Left lung (tissue), 10 donors: Measurements from ENCODE around the gene FOSB. TPM values are rescaled to one million over a fixed set of nuclear protein-coding genes. Genes with fewer than 3 reads are reported as not detected.
A peak's percentile ranks its signal among the peaks of the same experiment; 100 is the strongest.
"Not testable (repeated sequence)": the region's sequence is repeated elsewhere in the genome, so short reads cannot be mapped to it uniquely, and the experiment has no call there.

ENCODE experiments used
- ATAC-seq: fragments of 200-7000 bp; cut with Tn5 transposase; one replicate; pipeline ENCODE4 v1.9.1; 2020; ENCODE audit warnings: moderate library complexity
- DNase-seq, 4 donors: peaks; one replicate each; pipeline ENCODE4 v3.0.0-alpha.2; 2013 to 2020
- H3K27ac ChIP-seq, 2 donors: fragments of 200-600 bp; sonication (generic) in 1 of 2; one replicate each; pipeline versions ENCODE4 v1.5.0 to v1.8.0; 2020 to 2021
- H3K27me3 ChIP-seq, 2 donors: fragments of 200-600 bp; sonication (generic) in 1 of 2; one replicate each; pipeline versions ENCODE4 v1.5.0 to v1.8.0; 2020 to 2021
- H3K36me3 ChIP-seq, 2 donors: fragments of 200-600 bp; sonication (generic) in 1 of 2; one replicate each; pipeline versions ENCODE4 v1.5.0 to v1.8.0; 2020 to 2021
- H3K4me1 ChIP-seq, 2 donors: fragments of 200-600 bp; one replicate each; pipeline ENCODE4 v1.8.0; 2021
- H3K4me3 ChIP-seq, 2 donors: fragments of 200-600 bp; sonication (generic) in 1 of 2; one replicate each; pipeline versions ENCODE4 v1.5.0 to v1.8.0; 2020 to 2021; ENCODE audit warnings: mild to moderate bottlenecking in 1 of 2
- H3K9me3 ChIP-seq, 2 donors: fragments of 200-600 bp; sonication (generic) in 1 of 2; one replicate each; pipeline versions ENCODE4 v1.5.0 to v1.8.0; 2020 to 2021
- intact Hi-C, 2 donors: fragments of 100-400 bp; cut with DNase I; formaldehyde crosslinking; loops; one replicate each; pipeline versions ENCODE4 v1.11.2 to v1.14.2; 2022
- polyA plus RNA-seq, 6 donors: library from polyadenylated mRNA; unstranded; fragments of 120-200 nt; gene quantifications; one replicate each; pipeline ENCODE4 v1.2.1, GENCODE V29; 2013; ENCODE audit not compliant: insufficient read length in 6 of 6
- total RNA-seq, 2 donors: library from RNA; stranded (reverse); fragmentation: NEBNext Ultra II Directional; extraction: Animal tissue kit (Norgen Biotek cat#: 25700); gene quantifications; one replicate each; pipeline ENCODE4 v1.2.1, GENCODE V29; 2021
- TF ChIP-seq, protein P1 (sequence below), 2 donors: fragments of 200-600 bp; sonication (generic) in 1 of 2; IDR thresholded peaks; one replicate each; pipeline versions ENCODE4 v1.5.0 to v1.8.0; 2021; ENCODE audit warnings: antibody characterized with exemption in 2 of 2
- donor health status: DM: no; HTN: yes; CAD: no.
- donor health status: DM: no; HTN: no; CAD: no.

FOSB gene
- total and polyA plus RNA-seq, 8 donors = 5.7 to 766 (median 126) TPM

DNA sequence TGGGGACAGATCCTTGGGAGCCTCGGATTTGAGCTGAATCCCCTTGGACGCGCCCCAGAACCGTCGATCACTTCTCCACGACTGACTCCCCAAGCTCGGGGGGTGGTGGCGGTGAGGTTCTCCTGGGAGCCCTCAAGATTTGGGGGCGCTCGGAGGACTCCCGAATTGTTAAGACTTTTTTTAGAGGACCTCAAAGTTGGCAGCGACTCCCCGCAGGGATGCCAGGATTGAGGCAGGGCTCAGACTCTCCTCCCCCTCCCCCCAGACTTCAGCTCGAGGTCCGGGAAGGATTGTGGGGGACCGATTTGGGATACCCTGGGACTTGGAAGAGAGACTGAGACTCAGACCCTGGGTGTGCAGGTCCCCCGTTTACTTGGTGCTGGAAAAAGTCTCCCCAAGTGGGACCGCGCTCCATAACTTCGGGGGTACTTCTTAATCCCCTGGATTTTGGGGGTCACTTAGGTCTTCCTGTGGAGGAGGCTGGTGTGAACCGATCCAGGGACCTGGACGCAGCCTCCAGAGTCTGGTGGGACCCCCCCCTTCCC lies 40.1 kb downstream of the FOSB start:
- Histone ChIP-seq H3K4me1 (peaks cover 8 to 69% of the 10 kb centered on the region in 2 donors), H3K27me3 (no peaks in the 10 kb centered on the region), H3K36me3 (peaks cover 0 to 9% of the 10 kb centered on the region in 2 donors), H3K4me3 (peak overlapping the region; percentile 96 to 100), H3K9me3 (no peaks in the 10 kb centered on the region), H3K27ac (peak overlapping the region; percentile 86 to 98)
- peak in 1 of 4 donors; percentile 51 for DNase-seq
- intact Hi-C loops = no loop called here
- no peak for ATAC-seq
- TF ChIP-seq, protein P1, sequence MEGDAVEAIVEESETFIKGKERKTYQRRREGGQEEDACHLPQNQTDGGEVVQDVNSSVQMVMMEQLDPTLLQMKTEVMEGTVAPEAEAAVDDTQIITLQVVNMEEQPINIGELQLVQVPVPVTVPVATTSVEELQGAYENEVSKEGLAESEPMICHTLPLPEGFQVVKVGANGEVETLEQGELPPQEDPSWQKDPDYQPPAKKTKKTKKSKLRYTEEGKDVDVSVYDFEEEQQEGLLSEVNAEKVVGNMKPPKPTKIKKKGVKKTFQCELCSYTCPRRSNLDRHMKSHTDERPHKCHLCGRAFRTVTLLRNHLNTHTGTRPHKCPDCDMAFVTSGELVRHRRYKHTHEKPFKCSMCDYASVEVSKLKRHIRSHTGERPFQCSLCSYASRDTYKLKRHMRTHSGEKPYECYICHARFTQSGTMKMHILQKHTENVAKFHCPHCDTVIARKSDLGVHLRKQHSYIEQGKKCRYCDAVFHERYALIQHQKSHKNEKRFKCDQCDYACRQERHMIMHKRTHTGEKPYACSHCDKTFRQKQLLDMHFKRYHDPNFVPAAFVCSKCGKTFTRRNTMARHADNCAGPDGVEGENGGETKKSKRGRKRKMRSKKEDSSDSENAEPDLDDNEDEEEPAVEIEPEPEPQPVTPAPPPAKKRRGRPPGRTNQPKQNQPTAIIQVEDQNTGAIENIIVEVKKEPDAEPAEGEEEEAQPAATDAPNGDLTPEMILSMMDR (IDR thresholded peaks at IDR 0.05) = no peak

DNA sequence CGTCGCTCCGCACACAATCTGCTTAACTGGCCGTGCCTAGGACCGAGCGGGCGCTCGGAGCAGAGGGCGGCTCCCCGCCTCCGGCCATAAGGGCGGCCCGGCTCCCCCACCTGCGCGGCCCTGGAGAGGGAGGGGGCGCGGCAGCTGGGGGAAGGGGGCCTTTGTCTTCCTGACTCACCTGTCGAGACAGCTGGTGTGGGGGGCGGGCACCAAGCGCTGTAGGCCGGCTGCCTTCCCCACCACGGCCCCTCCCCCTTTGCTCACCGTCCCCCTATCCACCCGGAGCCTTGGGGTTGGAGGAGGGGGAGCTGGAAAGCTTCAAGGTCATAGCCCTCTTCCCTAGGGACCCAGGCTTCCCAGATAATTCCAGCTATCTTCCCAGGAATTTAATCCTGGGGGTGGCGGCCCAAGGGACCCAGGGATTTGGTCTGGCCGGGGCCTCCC lies 40.6 kb downstream of the FOSB start:
- intact Hi-C loops = no loop called here
- no peaks in the 10 kb centered on the region for H3K27me3 ChIP-seq
- H3K36me3 ChIP-seq = peaks cover 0 to 9% of the 10 kb centered on the region in 2 donors
- peaks cover 8 to 69% of the 10 kb centered on the region in 2 donors for H3K4me1 ChIP-seq
- ATAC-seq = peak; percentile 2
- H3K9me3 ChIP-seq = no peaks in the 10 kb centered on the region
- peak in 1 of 4 donors; percentile 86 for DNase-seq
- TF ChIP-seq, protein P1 (IDR thresholded peaks at IDR 0.05) = no peak
- H3K27ac ChIP-seq = peak overlapping the region; percentile 86 to 98
- H3K4me3 ChIP-seq = peak overlapping the region; percentile 96 to 100

DNA sequence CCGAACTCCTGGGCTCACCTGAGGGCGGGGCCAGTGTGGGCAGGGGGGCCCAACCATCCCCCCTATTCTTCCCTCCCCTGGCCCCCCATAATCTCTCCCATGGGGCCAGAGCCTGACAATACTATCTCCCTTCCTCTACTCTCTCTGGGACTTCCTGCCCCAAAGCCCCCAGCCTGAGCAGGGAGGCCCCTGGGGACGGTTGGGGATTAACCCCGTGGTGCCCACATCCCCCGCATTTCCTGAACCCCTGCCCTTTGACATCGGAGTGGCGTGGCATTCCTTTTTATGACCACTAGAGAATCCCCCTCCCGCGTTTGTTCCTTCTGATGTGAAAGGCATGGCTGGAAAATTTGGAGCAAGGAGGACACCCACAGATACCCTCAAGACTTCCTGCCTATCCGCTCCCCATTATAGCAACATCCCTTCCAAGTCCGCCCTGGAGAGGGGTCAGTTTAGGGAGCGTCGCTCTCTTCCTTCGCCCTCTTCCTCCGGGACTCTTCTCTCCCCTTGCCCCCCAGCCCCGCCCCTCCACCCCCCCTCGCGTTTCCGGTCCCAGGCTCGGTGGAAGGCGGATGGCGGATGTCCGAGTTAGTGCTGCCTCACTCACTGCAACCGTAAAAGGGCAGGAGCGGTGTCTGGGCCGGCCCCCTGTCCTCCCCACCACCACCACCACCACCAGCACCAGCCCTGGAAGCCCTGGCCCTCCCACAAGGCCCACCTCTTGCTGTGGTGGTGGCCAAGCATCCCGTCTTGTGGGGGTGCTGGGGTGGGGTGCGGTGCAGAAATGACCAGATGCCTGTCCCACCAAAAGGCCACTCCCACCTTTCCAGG lies 41.3 kb downstream of the FOSB start:
- Histone ChIP-seq H3K27me3 (no peaks in the 10 kb centered on the region), H3K36me3 (peaks cover 0 to 9% of the 10 kb centered on the region in 2 donors), H3K4me3 (peak overlapping the region; percentile 96 to 100), H3K27ac (peak overlapping the region; percentile 86 to 98), H3K9me3 (no peaks in the 10 kb centered on the region), H3K4me1 (peaks cover 14 to 69% of the 10 kb centered on the region in 2 donors)
- ATAC-seq (peak; percentile 33), DNase-seq (peak in 3 of 4 donors; percentile 54 to 94 (median 79))
- TF ChIP-seq, protein P1 (IDR thresholded peaks at IDR 0.05) = no peak
- intact Hi-C loops = no loop called here

DNA sequence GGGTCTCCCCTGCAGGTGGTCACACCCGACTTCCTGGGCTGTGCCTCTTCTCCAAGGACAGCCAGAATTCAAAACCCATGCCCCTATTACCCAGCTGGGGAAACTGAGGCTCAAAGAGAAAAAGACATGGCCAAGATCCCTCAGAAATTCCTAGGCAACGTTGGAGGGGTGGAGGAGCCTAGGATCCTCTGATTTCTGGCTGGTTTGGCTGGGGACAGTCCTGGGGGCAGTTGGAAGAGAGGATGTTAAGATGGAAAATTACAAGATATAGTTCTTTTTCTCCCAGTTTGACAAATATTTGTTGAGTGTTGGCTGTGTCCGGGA lies 41.9 kb downstream of the FOSB start:
- H3K4me1 ChIP-seq = peaks cover 20 to 69% of the 10 kb centered on the region in 2 donors
- intact Hi-C loops = no loop called here
- H3K36me3 ChIP-seq = peaks cover 0 to 9% of the 10 kb centered on the region in 2 donors
- H3K27me3 ChIP-seq = no peaks in the 10 kb centered on the region
- DNase-seq = no peak
- peak overlapping the region; percentile 96 to 100 for H3K4me3 ChIP-seq
- H3K9me3 ChIP-seq = no peaks in the 10 kb centered on the region
- ATAC-seq = no peak
- TF ChIP-seq, protein P1 (IDR thresholded peaks at IDR 0.05) = no peak
- H3K27ac ChIP-seq = peak overlapping the region; percentile 86 to 98

DNA sequence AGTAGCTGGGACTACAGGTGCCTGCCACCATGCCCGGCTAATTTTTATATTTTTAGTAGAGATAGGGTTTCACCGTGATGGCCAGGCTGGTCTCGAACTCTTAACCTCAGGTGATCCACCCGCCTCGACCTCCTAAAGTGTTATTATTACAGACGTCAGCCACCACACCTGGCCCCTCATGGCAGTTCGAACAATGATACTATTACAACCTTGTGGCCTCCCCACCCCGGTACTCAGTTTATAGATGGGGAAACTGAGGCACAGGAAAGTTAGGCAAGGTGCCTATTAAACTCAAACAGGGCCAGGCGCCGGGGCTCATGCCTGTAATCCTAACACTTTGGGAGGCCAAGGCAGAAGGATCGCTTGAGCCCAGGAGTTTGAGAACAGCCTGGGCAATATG lies 42.6 kb downstream of the FOSB start:
- ATAC-seq, H3K9me3 ChIP-seq, intact Hi-C loops, H3K27me3 ChIP-seq, H3K36me3 ChIP-seq, DNase-seq: not testable (repeated sequence)
- peaks cover 27 to 69% of the 10 kb centered on the region in 2 donors for H3K4me1 ChIP-seq
- peak overlapping the region; percentile 86 to 98 for H3K27ac ChIP-seq
- H3K4me3 ChIP-seq = peak overlapping the region in 1 of 2 donors; percentile 100
